BE2C (cell line): Measurements from ENCODE around the gene TMEM213.

ENCODE experiments used
- DNase-seq: peaks from one replicate; pipeline ENCODE4 v3.0.0-alpha.2; 2020
- H3K27me3 ChIP-seq: fragments of 250-450 bp; sonication (Bioruptor Pico); 2 replicates; pipeline ENCODE4 v1.5.1; 2020; ENCODE audit warnings: mild to moderate bottlenecking
- H3K36me3 ChIP-seq: fragments of 250-450 bp; sonication (Bioruptor Pico); 2 replicates; pipeline ENCODE4 v1.5.1; 2020; ENCODE audit warnings: mild to moderate bottlenecking
- H3K4me1 ChIP-seq: fragments of 250-450 bp; sonication (Bioruptor Pico); 2 replicates; pipeline ENCODE4 v1.5.1; 2020
- H3K4me3 ChIP-seq: 2 replicates; pipeline ENCODE4 v1.5.1; 2011; ENCODE audit warnings: low read depth, low read length
- H3K9me3 ChIP-seq: fragments of 250-450 bp; sonication (Bioruptor Pico); 2 replicates; pipeline ENCODE4 v1.5.1; 2020
- TF ChIP-seq, protein P1 (sequence below): IDR thresholded peaks from 2 replicates; pipeline ENCODE4 v1.5.1; 2012; ENCODE audit warnings: mild to moderate bottlenecking, low read depth, low read length

Gene TMEM213

GRCh38 chr7:138849701-138850100, 51.9 kb downstream of the TMEM213 start:
- DNase-seq = no peak

GRCh38 chr7:138852469-138852868, 54.7 kb downstream of the TMEM213 start:
- TF ChIP-seq, protein P1, sequence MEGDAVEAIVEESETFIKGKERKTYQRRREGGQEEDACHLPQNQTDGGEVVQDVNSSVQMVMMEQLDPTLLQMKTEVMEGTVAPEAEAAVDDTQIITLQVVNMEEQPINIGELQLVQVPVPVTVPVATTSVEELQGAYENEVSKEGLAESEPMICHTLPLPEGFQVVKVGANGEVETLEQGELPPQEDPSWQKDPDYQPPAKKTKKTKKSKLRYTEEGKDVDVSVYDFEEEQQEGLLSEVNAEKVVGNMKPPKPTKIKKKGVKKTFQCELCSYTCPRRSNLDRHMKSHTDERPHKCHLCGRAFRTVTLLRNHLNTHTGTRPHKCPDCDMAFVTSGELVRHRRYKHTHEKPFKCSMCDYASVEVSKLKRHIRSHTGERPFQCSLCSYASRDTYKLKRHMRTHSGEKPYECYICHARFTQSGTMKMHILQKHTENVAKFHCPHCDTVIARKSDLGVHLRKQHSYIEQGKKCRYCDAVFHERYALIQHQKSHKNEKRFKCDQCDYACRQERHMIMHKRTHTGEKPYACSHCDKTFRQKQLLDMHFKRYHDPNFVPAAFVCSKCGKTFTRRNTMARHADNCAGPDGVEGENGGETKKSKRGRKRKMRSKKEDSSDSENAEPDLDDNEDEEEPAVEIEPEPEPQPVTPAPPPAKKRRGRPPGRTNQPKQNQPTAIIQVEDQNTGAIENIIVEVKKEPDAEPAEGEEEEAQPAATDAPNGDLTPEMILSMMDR = no peak
- Histone ChIP-seq H3K9me3 (no peaks in the 10 kb centered on the region), H3K4me1 (peaks cover 4% of the 10 kb centered on the region), H3K36me3 (peaks cover 27% of the 10 kb centered on the region), H3K27me3 (no peaks in the 10 kb centered on the region), H3K4me3 (no peak overlapping the region)
- DNase-seq = no peak

More at GRCh38 chr7:138849701-138850100, 51.9 kb downstream of the TMEM213 start:
- H3K4me1 ChIP-seq = peaks cover 4% of the 10 kb centered on the region
- no peaks in the 10 kb centered on the region for H3K27me3 ChIP-seq
- H3K4me3 ChIP-seq = no peak overlapping the region
- H3K9me3 ChIP-seq = no peaks in the 10 kb centered on the region
- H3K36me3 ChIP-seq = peaks cover 20% of the 10 kb centered on the region
- TF ChIP-seq, protein P1 = no peak

DNA sequence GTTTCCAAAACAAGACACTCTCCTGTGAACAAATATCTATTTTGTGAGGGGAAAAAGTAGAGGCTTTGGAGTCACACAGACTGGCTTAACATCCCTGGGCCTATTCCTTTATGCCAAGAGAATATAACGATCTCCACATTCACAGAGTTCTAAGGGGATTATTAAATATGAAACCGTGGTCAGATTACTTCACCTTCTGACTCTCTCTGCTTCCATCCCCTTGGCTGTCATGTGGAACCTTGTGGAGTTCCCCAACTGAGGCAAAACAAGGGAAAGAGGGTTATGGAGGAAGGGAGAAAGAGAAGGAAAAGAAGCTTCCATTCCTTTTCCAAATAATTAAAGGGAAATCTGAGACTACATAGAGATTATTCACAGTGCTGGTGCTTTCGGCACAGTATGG, 55.7 kb downstream of the TMEM213 start:
- Histone ChIP-seq H3K4me1 (peaks cover 4% of the 10 kb centered on the region), H3K4me3 (no peak overlapping the region), H3K27me3 (no peaks in the 10 kb centered on the region), H3K36me3 (peaks cover 29% of the 10 kb centered on the region), H3K9me3 (no peaks in the 10 kb centered on the region)
- TF ChIP-seq, protein P1 = no peak
- no peak for DNase-seq

DNA sequence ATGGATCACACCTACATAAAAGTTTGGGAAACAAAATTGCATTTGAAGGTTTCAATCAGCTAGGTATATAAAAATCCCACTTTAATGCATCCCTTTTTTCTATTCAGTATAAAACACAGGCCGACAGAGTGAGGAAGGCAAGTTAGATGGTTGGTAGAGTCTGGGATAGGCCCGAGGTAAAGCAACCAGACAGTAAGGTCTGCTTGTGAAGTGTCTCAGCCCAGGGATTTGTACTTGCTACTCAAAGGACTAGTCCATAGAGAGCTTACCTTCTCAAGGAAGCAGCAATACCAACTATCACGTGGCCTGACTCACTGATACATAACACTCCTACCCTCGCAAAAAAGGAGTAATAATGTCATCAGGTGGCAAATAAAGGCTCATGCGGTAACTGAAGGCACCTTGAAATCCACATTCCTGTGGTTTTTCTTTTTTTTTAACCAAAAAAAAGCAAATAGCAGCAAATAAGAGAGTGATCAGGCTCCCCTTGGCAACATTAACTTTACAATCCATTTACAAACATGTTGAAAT, 56.4 kb downstream of the TMEM213 start:
- H3K27me3 ChIP-seq = no peaks in the 10 kb centered on the region
- no peaks in the 10 kb centered on the region for H3K9me3 ChIP-seq
- no peak for DNase-seq
- TF ChIP-seq, protein P1 = no peak
- peaks cover 4% of the 10 kb centered on the region for H3K4me1 ChIP-seq
- peaks cover 31% of the 10 kb centered on the region for H3K36me3 ChIP-seq
- no peak overlapping the region for H3K4me3 ChIP-seq

GRCh38 chr7:138857728-138858127, 59.9 kb downstream of the TMEM213 start:
- DNase-seq = no peak
- Histone ChIP-seq H3K4me1 (no peaks in the 10 kb centered on the region), H3K4me3 (no peak overlapping the region)

DNA sequence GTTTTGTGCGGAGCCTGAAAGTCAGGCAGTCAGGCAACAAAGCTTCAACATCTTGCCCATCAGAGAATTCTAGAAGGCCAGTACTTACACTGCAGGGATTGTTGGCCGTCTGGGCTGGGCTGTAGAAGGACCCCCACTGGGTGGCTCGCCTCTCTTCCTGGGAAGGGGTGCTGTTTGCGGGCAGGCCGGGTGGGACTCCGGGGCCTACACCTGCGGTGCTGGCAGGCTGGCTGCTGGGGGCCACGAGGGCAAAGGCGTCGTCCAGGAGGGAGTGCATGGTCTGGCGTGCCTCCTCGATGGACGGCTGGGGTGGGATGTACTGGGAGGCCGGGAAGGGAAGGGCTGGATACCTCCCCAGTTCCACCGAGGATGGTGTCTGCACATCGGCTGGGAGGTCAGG, 63.3 kb downstream of the TMEM213 start:
- H3K9me3 ChIP-seq = no peaks in the 10 kb centered on the region
- H3K27me3 ChIP-seq = no peaks in the 10 kb centered on the region
- TF ChIP-seq, protein P1 = no peak
- H3K36me3 ChIP-seq = peaks cover 34% of the 10 kb centered on the region
- H3K4me1 ChIP-seq = no peaks in the 10 kb centered on the region
- DNase-seq = no peak
- H3K4me3 ChIP-seq = no peak overlapping the region

More at GRCh38 chr7:138857728-138858127, 59.9 kb downstream of the TMEM213 start:
- no peaks in the 10 kb centered on the region for H3K9me3 ChIP-seq
- peaks cover 30% of the 10 kb centered on the region for H3K36me3 ChIP-seq
- TF ChIP-seq, protein P1 = no peak
- no peaks in the 10 kb centered on the region for H3K27me3 ChIP-seq
